Subcutaneous adipose tissue (tissue), 4 donors: Measurements from ENCODE around the gene PDP2. TPM values are rescaled to one million over a fixed set of nuclear protein-coding genes. Genes with fewer than 3 reads are reported as not detected.

Source experiments
- total RNA-seq, 4 donors: library from RNA; depleted of rRNA; stranded (reverse); fragments of >200 nt; gene quantifications; one replicate each; pipeline ENCODE4 v1.1.0, GENCODE V29; 2016
- TF ChIP-seq, protein P1 (sequence below): fragments of 450-650 bp; IDR thresholded peaks from one replicate; pipeline ENCODE4 v1.5.1; 2016; ENCODE audit warnings: low read depth, mild to moderate bottlenecking, control low read depth, antibody characterized with exemption, moderate library complexity

The PDP2 gene
- total RNA-seq, 4 donors from 2014 or later = 16.5 to 43.3 (median 31.1) TPM

DNA sequence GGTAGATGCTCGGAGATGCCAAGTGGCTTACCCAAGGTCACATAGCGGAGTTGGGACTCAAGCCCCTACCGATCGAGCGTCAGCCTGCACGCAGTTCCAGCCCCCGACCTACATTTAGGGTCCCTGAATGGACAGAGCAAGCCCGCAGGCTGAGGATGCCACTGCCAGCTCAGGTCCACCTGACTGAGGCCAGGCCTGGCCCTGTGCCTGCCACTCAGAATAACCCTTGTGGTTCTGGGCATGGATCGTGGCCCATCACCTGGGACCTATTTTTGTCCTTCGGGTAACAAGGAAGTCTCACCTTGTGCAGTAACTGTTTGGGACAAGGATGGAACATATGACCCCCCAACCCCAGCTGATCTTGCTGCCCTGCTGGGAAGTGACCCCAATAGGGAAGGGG is 21.3 kb downstream of the PDP2 start:
- TF ChIP-seq, protein P1, sequence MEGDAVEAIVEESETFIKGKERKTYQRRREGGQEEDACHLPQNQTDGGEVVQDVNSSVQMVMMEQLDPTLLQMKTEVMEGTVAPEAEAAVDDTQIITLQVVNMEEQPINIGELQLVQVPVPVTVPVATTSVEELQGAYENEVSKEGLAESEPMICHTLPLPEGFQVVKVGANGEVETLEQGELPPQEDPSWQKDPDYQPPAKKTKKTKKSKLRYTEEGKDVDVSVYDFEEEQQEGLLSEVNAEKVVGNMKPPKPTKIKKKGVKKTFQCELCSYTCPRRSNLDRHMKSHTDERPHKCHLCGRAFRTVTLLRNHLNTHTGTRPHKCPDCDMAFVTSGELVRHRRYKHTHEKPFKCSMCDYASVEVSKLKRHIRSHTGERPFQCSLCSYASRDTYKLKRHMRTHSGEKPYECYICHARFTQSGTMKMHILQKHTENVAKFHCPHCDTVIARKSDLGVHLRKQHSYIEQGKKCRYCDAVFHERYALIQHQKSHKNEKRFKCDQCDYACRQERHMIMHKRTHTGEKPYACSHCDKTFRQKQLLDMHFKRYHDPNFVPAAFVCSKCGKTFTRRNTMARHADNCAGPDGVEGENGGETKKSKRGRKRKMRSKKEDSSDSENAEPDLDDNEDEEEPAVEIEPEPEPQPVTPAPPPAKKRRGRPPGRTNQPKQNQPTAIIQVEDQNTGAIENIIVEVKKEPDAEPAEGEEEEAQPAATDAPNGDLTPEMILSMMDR = no peak

GRCh38 chr16:66902648-66903543 is 22.6 kb downstream of the PDP2 start:
- TF ChIP-seq, protein P1 = no peak

GRCh38 chr16:66903544-66904427 is 23.5 kb downstream of the PDP2 start:
- TF ChIP-seq, protein P1 = no peak

- TF ChIP-seq, protein P1 = no peak
Measured at GRCh38 chr16:66904428-66904845, 24.1 kb downstream of the PDP2 start.

DNA sequence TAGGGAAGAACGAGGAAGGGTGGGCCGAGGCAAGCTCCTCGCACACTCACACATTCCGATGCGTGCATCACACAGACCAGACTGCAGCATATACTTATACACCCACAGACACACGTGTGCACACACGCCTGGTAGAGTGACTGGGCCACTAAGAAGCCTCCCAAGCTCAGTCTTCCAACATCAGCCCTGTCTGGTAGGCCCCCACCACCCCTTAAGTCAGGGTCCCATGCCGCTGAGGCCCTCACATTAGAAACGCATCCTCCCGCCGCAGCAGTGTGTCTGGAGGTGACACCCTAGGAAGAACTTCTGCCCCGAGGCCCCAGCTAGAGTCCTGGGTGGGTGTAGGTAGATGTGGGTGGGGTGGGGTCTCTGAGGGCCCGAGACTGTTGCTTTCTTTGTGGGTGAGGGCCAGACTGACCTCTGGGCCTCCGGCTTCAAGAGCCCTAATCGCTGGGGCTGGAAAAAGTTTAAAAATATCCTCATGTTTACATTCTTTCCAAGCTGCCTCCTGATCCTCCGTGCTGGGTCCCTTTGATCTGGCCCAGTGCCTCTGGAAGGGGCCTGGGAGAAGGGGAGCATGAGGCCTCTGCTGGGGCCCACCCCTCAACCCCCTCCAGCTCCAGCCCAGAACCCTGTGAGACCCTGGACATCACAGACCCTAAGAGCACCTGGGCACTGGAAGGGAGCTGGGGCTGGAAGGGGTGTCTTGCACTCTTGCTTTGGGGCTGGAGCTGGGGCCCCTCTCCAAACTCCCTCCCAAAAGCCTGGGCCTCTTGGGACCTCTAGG is 24.7 kb downstream of the PDP2 start:
- TF ChIP-seq, protein P1 = no peak

GRCh38 chr16:66905633-66906539 is 25.6 kb downstream of the PDP2 start:
- TF ChIP-seq, protein P1 = no peak
